GM18868 (cell line): ENCODE measurements around the gene PNLDC1.
"Not testable (repeated sequence)": the region's sequence is repeated elsewhere in the genome, so short reads cannot be mapped to it uniquely, and the experiment has no call there.

Experiments
- ATAC-seq: cut with Tn5 transposase; IDR thresholded peaks from one replicate; pipeline ENCODE4 v1.9.1; 2021; ENCODE audit warnings: mild to moderate bottlenecking, moderate library complexity; ENCODE audit not compliant: unreplicated experiment

PNLDC1 gene

GRCh38 chr6:159819098-159819497 is 19.0 kb downstream of the PNLDC1 start:
- ATAC-seq: no peak

- ATAC-seq: no peak
These were observed 20.0 kb downstream of the PNLDC1 start for GRCh38 chr6:159819932-159820640.

- ATAC-seq: no peak
These were observed 21.0 kb downstream of the PNLDC1 start for GRCh38 chr6:159821122-159821521.

- no peak for ATAC-seq
These were observed 21.6 kb downstream of the PNLDC1 start for GRCh38 chr6:159821726-159822125.

GRCh38 chr6:159823953-159824352 is 23.9 kb downstream of the PNLDC1 start:
- no peak for ATAC-seq

GRCh38 chr6:159824690-159825089 is 24.6 kb downstream of the PNLDC1 start:
- ATAC-seq: not testable (repeated sequence)

GRCh38 chr6:159826004-159826403 is 25.9 kb downstream of the PNLDC1 start:
- ATAC-seq: no peak

- no peak for ATAC-seq
These were observed 27.0 kb downstream of the PNLDC1 start for GRCh38 chr6:159826968-159827647.

- ATAC-seq: no peak
These were observed 28.0 kb downstream of the PNLDC1 start for GRCh38 chr6:159828074-159828473.

- no peak for ATAC-seq
These were observed 29.4 kb downstream of the PNLDC1 start for GRCh38 chr6:159829526-159829925.

GRCh38 chr6:159830501-159831372 is 30.7 kb downstream of the PNLDC1 start:
- ATAC-seq: no peak

- ATAC-seq: no peak
These were observed 31.2 kb downstream of the PNLDC1 start for GRCh38 chr6:159831373-159831679.

GRCh38 chr6:159832946-159833345 is 32.9 kb downstream of the PNLDC1 start:
- no peak for ATAC-seq

- ATAC-seq: no peak
These were observed 33.5 kb downstream of the PNLDC1 start for GRCh38 chr6:159833556-159833955.

- ATAC-seq: no peak
These were observed 34.0 kb downstream of the PNLDC1 start for GRCh38 chr6:159833997-159834603.

GRCh38 chr6:159836718-159837490 is 36.8 kb downstream of the PNLDC1 start:
- ATAC-seq: no peak

GRCh38 chr6:159837511-159837910 is 37.4 kb downstream of the PNLDC1 start:
- ATAC-seq: no peak

GRCh38 chr6:159838020-159838744 is 38.1 kb downstream of the PNLDC1 start:
- ATAC-seq: no peak

GRCh38 chr6:159842035-159842434 is 42.0 kb downstream of the PNLDC1 start:
- ATAC-seq: no peak
